ENCODE measurements around the gene MGAM2.
"Not testable (repeated sequence)": the region's sequence is repeated elsewhere in the genome, so short reads cannot be mapped to it uniquely, and the experiment has no call there.

Gene MGAM2

GRCh38 chr7:142111499-142111898 lies at the start of gene MGAM2:
Gene MGAM2 (plus strand): TSS chr7:142111718. CDS start chr7:142116874, 5,156 bp downstream.
- DNase-seq: no peak

GRCh38 chr7:142063551-142064442 lies 47.7 kb upstream of the MGAM2 start:
- DNase-seq: no peak

GRCh38 chr7:142066536-142066935 lies 45.0 kb upstream of the MGAM2 start:
- DNase-seq: no peak

GRCh38 chr7:142077762-142078161 lies 33.8 kb upstream of the MGAM2 start:
- DNase-seq: no peak

- DNase-seq: no peak
These were observed 27.9 kb upstream of the MGAM2 start for GRCh38 chr7:142083605-142084004.

GRCh38 chr7:142085428-142085827 lies 26.1 kb upstream of the MGAM2 start:
- DNase-seq: no peak

GRCh38 chr7:142088022-142088714 lies 23.4 kb upstream of the MGAM2 start:
- no peak for DNase-seq

- DNase-seq: no peak
These were observed 22.5 kb upstream of the MGAM2 start for GRCh38 chr7:142089035-142089434.

GRCh38 chr7:142091961-142092360 lies 19.6 kb upstream of the MGAM2 start:
- no peak for DNase-seq

- DNase-seq: no peak
These were observed 16.7 kb upstream of the MGAM2 start for GRCh38 chr7:142094861-142095260.

- no peak for DNase-seq
These were observed 13.9 kb upstream of the MGAM2 start for GRCh38 chr7:142097571-142097970.

- DNase-seq: no peak
These were observed 13.5 kb upstream of the MGAM2 start for GRCh38 chr7:142098004-142098403.

GRCh38 chr7:142099347-142099746 lies 12.2 kb upstream of the MGAM2 start:
- not testable (repeated sequence) for DNase-seq

GRCh38 chr7:142100634-142101033 lies 10.9 kb upstream of the MGAM2 start:
- no peak for DNase-seq

GRCh38 chr7:142101794-142102193 lies 9.7 kb upstream of the MGAM2 start:
- not testable (repeated sequence) for DNase-seq

- no peak for DNase-seq
These were observed 6.7 kb upstream of the MGAM2 start for GRCh38 chr7:142104550-142105527.

GRCh38 chr7:142108728-142109505 lies 2.6 kb upstream of the MGAM2 start:
- no peak for DNase-seq

- no peak for DNase-seq
These were observed 1.4 kb upstream of the MGAM2 start for GRCh38 chr7:142110098-142110497.

GRCh38 chr7:142110638-142111037 lies 880 bp upstream of the MGAM2 start:
- no peak for DNase-seq

GRCh38 chr7:142112086-142112485 lies 568 bp downstream of the MGAM2 start:
- DNase-seq: no peak

GRCh38 chr7:142114207-142114606 lies 2.7 kb downstream of the MGAM2 start:
- DNase-seq: no peak

- DNase-seq: no peak
These were observed 9.0 kb downstream of the MGAM2 start for GRCh38 chr7:142120524-142120923.
